OCI-LY1 (cell line): ENCODE data around the gene ZNF664.

ENCODE experiments used
- H2AFZ ChIP-seq: fragments of 200-600 bp; sonication (generic), shearing (Covaris generic); 2 replicates; pipeline ENCODE4 v1.6.0; 2014; ENCODE audit warnings: antibody characterized with exemption, mild to moderate bottlenecking, low read length
- H3F3A ChIP-seq: fragments of 200-600 bp; sonication (generic), shearing (Covaris generic); 2 replicates; pipeline ENCODE4 v1.6.0; 2014; ENCODE audit warnings: mild to moderate bottlenecking, antibody characterized with exemption, low read length, moderate library complexity; ENCODE audit not compliant: insufficient read depth
- H3K27ac ChIP-seq: fragments of 200-600 bp; sonication (generic); 2 replicates; pipeline ENCODE4 v1.5.1; 2014; ENCODE audit warnings: low read length, mixed run types, mild to moderate bottlenecking, low read depth; ENCODE audit not compliant: poor library complexity, severe bottlenecking
- H3K27me3 ChIP-seq: fragments of 200-600 bp; sonication (generic); 2 replicates; pipeline ENCODE4 v1.6.0; 2014; ENCODE audit warnings: antibody characterized with exemption, mild to moderate bottlenecking, low read length, moderate library complexity; ENCODE audit not compliant: insufficient read depth
- H3K36me3 ChIP-seq: fragments of 200-600 bp; sonication (generic); 2 replicates; pipeline ENCODE4 v1.6.1; 2014; ENCODE audit warnings: mild to moderate bottlenecking, antibody characterized with exemption, low read length, moderate library complexity, mixed read lengths; ENCODE audit not compliant: insufficient read depth
- H3K4me1 ChIP-seq: fragments of 200-600 bp; sonication (generic); 2 replicates; pipeline ENCODE4 v1.5.1; 2014; ENCODE audit warnings: mild to moderate bottlenecking, low read length, moderate library complexity; ENCODE audit not compliant: insufficient read depth, severe bottlenecking
- H3K4me2 ChIP-seq: fragments of 200-600 bp; sonication (generic), shearing (Covaris generic); 2 replicates; pipeline ENCODE4 v1.6.1; 2014; ENCODE audit warnings: low read length
- H3K4me3 ChIP-seq: fragments of 200-600 bp; sonication (generic); 2 replicates; pipeline ENCODE4 v1.5.1; 2014; ENCODE audit warnings: low read length, low read depth, mild to moderate bottlenecking, mixed read lengths; ENCODE audit not compliant: poor library complexity, severe bottlenecking
- H3K79me2 ChIP-seq: fragments of 200-600 bp; shearing (Covaris generic); 2 replicates; pipeline ENCODE4 v1.6.1; 2016; ENCODE audit warnings: mixed run types, low read length, mixed read lengths; ENCODE audit not compliant: insufficient read depth
- H3K9ac ChIP-seq: fragments of 200-600 bp; sonication (generic), shearing (Covaris generic); 2 replicates; pipeline ENCODE4 v1.6.1; 2014; ENCODE audit warnings: mild to moderate bottlenecking, low read length, mixed read lengths
- H3K9me2 ChIP-seq: fragments of 200-600 bp; sonication (generic), shearing (Covaris generic); 2 replicates; pipeline ENCODE4 v1.6.1; 2014; ENCODE audit warnings: low read depth, mild to moderate bottlenecking, low read length, mixed read lengths
- H3K9me3 ChIP-seq: fragments of 200-600 bp; shearing (Covaris generic); 2 replicates; pipeline ENCODE4 v1.6.1; 2014; ENCODE audit warnings: low read length, mixed read lengths
- H4K20me1 ChIP-seq: fragments of 200-600 bp; sonication (generic), shearing (Covaris generic); 2 replicates; pipeline ENCODE4 v1.6.0; 2016; ENCODE audit warnings: mild to moderate bottlenecking, low read length; ENCODE audit not compliant: insufficient read depth
- EZH2 ChIP-seq: fragments of 200-600 bp; sonication (generic), shearing (Covaris generic); IDR thresholded peaks from 2 replicates; pipeline ENCODE4 v1.8.0; 2017; ENCODE audit warnings: borderline replicate concordance, mixed run types, mild to moderate bottlenecking, antibody characterized with exemption, low read length, moderate library complexity, mixed read lengths
- TF ChIP-seq, protein P1 (sequence below): fragments of 200-600 bp; sonication (generic), shearing (Covaris generic); IDR thresholded peaks from 2 replicates; pipeline ENCODE4 v1.5.1; 2017; ENCODE audit warnings: mild to moderate bottlenecking, antibody characterized with exemption, low read length, moderate library complexity, mixed read lengths

Gene ZNF664

GRCh38 chr12:124027753-124028554 is 54.9 kb downstream of the ZNF664 start:
- Histone ChIP-seq H3K4me3 (no peak overlapping the region), H3K79me2 (no peaks in the 10 kb centered on the region), H3K36me3 (no peaks in the 10 kb centered on the region), H4K20me1 (no peaks in the 10 kb centered on the region), H3K9me3 (no peaks in the 10 kb centered on the region), H3K27me3 (0 out of 2 replicates have a peak, but pooled peaks cover 3% of the 10 kb centered on the region), H3K4me1 (no peaks in the 10 kb centered on the region), H3K4me2 (no peak overlapping the region), H3K9ac (no peak overlapping the region), H3K9me2 (no peaks in the 10 kb centered on the region), H3K27ac (no peak overlapping the region), H2AFZ (no peak overlapping the region), H3F3A (no peaks in the 10 kb centered on the region)
- TF ChIP-seq, protein P1, sequence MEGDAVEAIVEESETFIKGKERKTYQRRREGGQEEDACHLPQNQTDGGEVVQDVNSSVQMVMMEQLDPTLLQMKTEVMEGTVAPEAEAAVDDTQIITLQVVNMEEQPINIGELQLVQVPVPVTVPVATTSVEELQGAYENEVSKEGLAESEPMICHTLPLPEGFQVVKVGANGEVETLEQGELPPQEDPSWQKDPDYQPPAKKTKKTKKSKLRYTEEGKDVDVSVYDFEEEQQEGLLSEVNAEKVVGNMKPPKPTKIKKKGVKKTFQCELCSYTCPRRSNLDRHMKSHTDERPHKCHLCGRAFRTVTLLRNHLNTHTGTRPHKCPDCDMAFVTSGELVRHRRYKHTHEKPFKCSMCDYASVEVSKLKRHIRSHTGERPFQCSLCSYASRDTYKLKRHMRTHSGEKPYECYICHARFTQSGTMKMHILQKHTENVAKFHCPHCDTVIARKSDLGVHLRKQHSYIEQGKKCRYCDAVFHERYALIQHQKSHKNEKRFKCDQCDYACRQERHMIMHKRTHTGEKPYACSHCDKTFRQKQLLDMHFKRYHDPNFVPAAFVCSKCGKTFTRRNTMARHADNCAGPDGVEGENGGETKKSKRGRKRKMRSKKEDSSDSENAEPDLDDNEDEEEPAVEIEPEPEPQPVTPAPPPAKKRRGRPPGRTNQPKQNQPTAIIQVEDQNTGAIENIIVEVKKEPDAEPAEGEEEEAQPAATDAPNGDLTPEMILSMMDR = no peak
- no peak for TF ChIP-seq EZH2

DNA sequence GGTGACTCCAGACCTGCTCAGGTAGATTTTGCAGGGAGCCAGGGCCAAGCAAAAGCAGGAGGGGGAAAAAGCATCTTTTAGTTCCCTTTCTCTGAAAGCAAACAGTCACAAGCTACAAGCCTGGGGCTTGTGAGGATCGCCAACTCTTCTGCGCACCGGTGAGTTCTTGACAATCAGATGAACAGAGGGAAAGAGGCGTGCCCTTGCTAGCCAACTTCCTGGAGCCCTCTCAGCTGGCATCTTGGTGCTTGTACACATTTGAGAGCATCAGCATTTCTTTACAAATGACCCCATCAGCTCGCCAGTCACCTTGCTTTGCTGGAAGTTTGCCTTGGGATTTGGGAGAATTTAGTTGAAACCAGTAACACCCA is 55.5 kb downstream of the ZNF664 start:
- no peaks in the 10 kb centered on the region for H3K4me1 ChIP-seq
- H3F3A ChIP-seq = no peaks in the 10 kb centered on the region
- no peaks in the 10 kb centered on the region for H4K20me1 ChIP-seq
- no peak overlapping the region for H3K4me3 ChIP-seq
- no peak overlapping the region for H3K9ac ChIP-seq
- no peaks in the 10 kb centered on the region for H3K79me2 ChIP-seq
- 0 out of 2 replicates have a peak, but pooled peaks cover 3% of the 10 kb centered on the region for H3K27me3 ChIP-seq
- H3K4me2 ChIP-seq = no peak overlapping the region
- TF ChIP-seq, protein P1 = no peak
- TF ChIP-seq EZH2 = no peak
- H3K9me3 ChIP-seq = no peaks in the 10 kb centered on the region
- no peaks in the 10 kb centered on the region for H3K9me2 ChIP-seq
- no peak overlapping the region for H2AFZ ChIP-seq
- no peaks in the 10 kb centered on the region for H3K36me3 ChIP-seq
- no peak overlapping the region for H3K27ac ChIP-seq

- Histone ChIP-seq H3K4me1 (no peaks in the 10 kb centered on the region), H3K27ac (no peak overlapping the region), H3K4me2 (no peak overlapping the region), H3K27me3 (no peaks in the 10 kb centered on the region), H3K36me3 (no peaks in the 10 kb centered on the region), H4K20me1 (no peaks in the 10 kb centered on the region), H3K4me3 (no peak overlapping the region), H3K79me2 (no peaks in the 10 kb centered on the region), H3K9me2 (no peaks in the 10 kb centered on the region), H3K9me3 (no peaks in the 10 kb centered on the region), H2AFZ (no peak overlapping the region), H3K9ac (no peak overlapping the region), H3F3A (no peaks in the 10 kb centered on the region)
- TF ChIP-seq EZH2 = no peak
- TF ChIP-seq, protein P1 = no peak
These were observed 57.0 kb downstream of the ZNF664 start for GRCh38 chr12:124030008-124030407.
